Measurements from ENCODE around the gene GLB1L. TPM values are rescaled to one million over a fixed set of nuclear protein-coding genes. Genes with fewer than 3 reads are reported as not detected.

Gene GLB1L
- total RNA-seq, 2 donors from 2014 or later = 4.2 to 4.5 TPM

DNA sequence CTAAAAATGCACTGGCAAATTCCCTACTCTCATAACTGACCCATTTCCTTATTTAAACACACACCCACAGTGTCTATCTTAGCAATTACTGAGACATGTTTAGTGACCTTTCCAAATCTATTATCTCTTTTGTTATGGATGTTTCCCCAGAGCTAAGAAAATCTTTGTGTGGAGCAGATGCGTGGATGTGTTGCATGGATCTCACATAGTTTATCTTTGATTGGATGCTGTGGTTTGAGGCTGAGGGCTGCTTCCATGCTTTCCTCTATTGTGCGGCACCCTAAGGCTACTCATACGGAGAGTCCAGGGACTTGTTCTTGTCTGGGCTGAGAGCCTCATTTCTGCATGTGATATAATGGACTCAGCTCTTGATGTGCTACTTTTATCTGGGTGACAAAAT, 10.9 kb downstream of the GLB1L start:
- no peak for ATAC-seq

GRCh38 chr2:219230059-219230540, 15.1 kb downstream of the GLB1L start:
- intact Hi-C loops (cut with DNase I, micrococcal nuclease) = no loop called here
- peak; percentile 68 for ATAC-seq

More for the DNA sequence above, 10.9 kb downstream of the GLB1L start:
- no peak for DNase-seq
- intact Hi-C loops (cut with DNase I, micrococcal nuclease) = no loop called here

DNA sequence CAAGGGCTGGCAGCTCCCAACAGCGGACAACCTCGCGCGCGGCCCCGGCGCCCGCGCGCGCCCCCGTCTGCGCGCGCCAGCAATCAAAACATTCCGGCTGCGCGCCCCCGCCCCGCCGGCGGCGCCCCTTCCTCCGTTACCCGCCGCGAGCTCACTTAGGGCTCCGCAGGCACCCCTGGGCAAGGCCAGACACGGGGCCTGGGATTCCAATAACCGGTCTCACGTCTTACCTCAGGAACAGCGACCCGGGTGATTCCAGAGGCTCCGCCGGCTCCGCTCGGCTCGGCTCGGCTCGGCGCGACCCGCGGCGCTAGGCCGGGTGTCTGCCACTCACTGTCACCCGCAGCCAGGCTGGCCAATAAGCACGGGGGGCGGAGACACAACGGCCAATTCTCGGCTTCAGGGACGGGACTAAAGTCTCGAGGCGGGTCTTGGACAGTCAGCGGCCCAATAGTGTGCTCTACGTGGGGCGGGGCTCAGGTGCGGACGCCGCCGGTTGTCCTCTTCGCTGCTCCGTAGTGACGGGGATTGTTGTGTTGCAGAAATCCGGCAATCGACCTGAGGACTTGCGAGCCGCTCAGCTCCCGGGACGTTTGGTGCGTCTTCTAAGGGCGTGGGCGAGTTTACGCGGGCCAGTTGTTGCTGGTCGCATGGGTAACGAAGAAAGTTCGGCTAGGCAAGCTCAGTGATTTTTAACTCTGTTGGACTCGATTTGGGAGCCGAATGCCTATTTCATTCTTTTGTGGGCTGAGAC, 15.8 kb downstream of the GLB1L start, which contains the start of the genes ANKZF1 and ATG9A:
Gene ANKZF1, plus strand, starts transcription at position 502 of the 754 bp plus-strand sequence. CDS start 452 bp downstream, outside the sequence.
Gene ATG9A, minus strand, starts transcription at position 332 of the 754 bp plus-strand sequence. CDS start 1,612 bp downstream, outside the sequence.
- DNase-seq (peak; percentile 98 to 99), ATAC-seq (peak; percentile 93)
- intact Hi-C loops (cut with DNase I, micrococcal nuclease) = no loop called here

More at GRCh38 chr2:219230059-219230540, 15.1 kb downstream of the GLB1L start:
- peak; percentile 66 to 75 for DNase-seq

DNA sequence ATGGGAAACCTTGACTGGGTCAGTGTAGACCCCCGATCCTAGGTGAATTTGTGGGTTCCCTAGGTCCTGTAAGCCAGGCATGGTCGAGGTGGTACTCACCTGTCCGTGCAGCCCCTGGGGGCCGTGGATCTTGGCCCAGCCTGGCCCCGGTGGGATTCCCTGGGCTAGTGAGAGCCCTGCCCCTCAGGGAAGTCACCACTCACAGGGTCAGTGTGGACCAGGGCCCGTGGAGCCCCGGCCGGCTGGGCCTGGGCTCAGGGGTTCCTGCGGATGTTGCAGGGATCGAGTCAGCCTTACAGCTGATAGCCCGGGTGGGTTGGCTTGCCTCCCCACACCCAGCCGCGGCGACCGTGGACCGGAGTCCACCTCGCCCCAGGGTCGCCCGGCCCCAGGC, 16.3 kb downstream of the GLB1L start:
- DNase-seq = no peak
- intact Hi-C loops (cut with DNase I, micrococcal nuclease) = no loop called here
- ATAC-seq = no peak

GRCh38 chr2:219228041-219228910, 17.0 kb downstream of the GLB1L start:
- ATAC-seq (no peak), DNase-seq (no peak)

GRCh38 chr2:219225350-219225749, 19.9 kb downstream of the GLB1L start:
- intact Hi-C loops (cut with DNase I, micrococcal nuclease) = no loop called here
- DNase-seq (no peak), ATAC-seq (no peak)

More at GRCh38 chr2:219228041-219228910, 17.0 kb downstream of the GLB1L start:
- intact Hi-C loops (cut with DNase I, micrococcal nuclease) = no loop called here

- intact Hi-C loops (cut with DNase I, micrococcal nuclease) = no loop called here
- DNase-seq (no peak), ATAC-seq (no peak)
These were observed 21.2 kb downstream of the GLB1L start for GRCh38 chr2:219223831-219224610.

DNA sequence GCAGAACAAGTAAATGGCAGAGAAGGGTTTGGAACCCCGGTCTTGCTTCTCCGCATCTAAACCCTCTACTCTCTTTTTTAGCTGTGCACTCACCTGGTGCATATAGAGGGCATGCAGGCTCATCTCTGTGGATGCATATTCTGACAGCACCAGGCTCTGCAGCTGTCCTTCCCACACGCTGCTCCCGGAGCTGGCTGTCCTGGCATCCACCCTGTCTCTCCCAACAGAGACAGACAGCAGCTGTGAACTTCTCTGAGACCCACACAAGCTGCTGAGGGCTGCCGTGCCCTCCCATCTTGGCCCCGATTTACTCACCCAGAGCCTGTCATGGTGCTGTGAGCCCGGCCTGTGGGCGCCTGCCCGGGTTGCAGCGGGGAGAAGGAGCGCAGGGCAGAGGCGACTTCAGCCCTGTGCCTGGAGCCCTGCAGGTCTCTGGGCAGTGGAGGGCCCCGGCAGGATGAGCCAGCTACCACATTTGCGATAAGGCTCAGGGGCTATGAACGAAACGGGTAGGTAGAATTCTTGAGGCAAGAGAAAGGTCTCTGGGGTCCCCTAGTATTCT, 23.2 kb downstream of the GLB1L start:
- ATAC-seq (no peak), DNase-seq (no peak)
- intact Hi-C loops (cut with DNase I, micrococcal nuclease) = no loop called here

- ATAC-seq (no peak), DNase-seq (no peak)
- intact Hi-C loops (cut with DNase I, micrococcal nuclease) = no loop called here
These were observed 24.4 kb downstream of the GLB1L start for GRCh38 chr2:219220652-219221402.

DNA sequence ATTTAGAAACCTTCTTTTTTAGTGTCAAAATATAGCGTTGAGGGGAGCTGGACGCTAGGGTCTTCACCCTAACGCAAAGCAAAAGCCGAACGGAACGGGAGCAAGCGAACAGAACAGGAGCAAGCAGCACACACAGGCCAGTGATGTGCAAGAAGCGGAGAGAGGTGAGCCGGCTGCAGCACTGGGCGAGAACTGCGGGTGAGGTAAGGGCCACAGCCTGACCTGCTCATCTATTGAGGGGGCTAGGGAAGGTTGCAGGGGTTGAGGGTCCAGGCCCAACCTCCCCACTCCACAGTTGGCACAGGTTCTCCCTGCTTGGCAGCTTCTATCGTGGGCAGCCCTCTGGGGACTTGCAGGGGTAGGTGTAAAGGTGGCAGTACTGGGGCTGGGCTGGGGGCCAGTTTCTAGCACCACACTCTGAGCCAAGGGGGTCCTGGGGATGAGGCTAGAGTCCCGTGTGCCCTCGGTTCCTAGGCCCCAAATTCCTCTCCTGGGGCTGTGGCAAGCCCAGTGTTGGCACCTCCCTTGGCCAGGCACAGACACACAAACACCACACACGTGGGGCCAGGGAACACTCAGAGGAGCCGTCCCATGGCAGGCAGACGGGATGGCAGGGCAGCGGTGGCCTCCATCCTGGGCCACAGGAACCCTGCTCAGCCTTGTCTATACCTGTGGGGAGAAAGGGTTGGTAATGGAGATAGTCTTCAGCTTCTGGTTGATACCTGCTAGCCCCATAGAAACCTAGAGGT, 25.3 kb downstream of the GLB1L start:
- intact Hi-C loops (cut with DNase I, micrococcal nuclease) = no loop called here
- ATAC-seq = no peak

DNA sequence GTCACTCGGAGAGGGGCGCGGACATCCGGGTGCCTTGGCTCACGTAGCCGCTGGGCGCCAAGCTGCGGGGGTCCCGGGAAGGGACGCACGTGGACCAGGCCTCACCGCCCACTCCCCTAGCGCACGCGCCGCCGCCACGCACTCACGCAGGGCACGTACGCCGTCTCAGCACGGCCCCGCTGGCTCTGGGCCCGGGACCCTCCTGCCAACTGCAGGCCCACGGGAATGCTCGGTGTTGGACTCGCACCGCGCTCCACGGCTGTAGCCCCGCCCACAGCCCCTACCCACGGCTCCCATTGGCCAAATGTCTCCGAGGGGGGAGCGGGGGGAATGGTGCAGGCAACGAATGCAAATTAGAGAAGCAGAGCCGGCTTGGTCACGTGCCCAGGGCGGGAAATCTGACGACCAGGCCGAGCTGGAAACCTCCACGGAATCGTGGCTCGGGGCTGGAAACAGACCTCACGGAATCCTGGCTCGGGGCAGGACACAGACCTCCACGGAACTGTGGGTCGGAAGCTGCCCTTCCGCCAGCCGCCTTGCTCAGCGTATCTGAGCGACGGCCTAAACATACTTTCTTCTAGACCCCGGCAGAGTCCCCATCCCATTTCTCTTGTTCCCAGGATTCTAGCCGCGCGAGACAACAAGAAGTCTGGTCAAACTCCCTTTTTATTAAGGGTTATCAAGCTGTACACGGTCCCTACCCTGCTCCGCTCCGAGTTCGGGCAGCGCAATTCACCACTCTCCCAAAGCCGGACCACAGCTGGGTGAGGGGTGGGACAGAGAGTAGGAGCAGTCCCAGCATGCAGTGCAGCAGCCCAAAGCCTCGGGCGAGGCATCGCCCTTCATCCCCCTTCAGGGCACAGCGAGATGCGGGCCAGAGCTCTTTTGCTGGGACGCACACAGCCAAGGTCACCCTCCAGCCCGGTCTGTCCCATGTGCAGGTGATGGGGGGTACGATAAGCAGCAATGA, 26.2 kb downstream of the GLB1L start, which contains the start of gene ABCB6:
Gene ABCB6, minus strand, starts transcription at position 227 of the 970 bp plus-strand sequence. CDS start 285 bp downstream, outside the sequence.
- intact Hi-C loops (cut with DNase I, micrococcal nuclease) = no loop called here
- DNase-seq (peak; percentile 96), ATAC-seq (peak; percentile 81)

More for the DNA sequence above, 25.3 kb downstream of the GLB1L start:
- DNase-seq = no peak

- ATAC-seq = peak; percentile 61
- DNase-seq = peak; percentile 70 to 78
- intact Hi-C loops (cut with DNase I, micrococcal nuclease) = no loop called here
These were observed 27.0 kb downstream of the GLB1L start for GRCh38 chr2:219218217-219218731.

GRCh38 chr2:219216535-219216915, 28.7 kb downstream of the GLB1L start:
- intact Hi-C loops (cut with DNase I, micrococcal nuclease) = no loop called here
- ATAC-seq = no peak
- no peak for DNase-seq

DNA sequence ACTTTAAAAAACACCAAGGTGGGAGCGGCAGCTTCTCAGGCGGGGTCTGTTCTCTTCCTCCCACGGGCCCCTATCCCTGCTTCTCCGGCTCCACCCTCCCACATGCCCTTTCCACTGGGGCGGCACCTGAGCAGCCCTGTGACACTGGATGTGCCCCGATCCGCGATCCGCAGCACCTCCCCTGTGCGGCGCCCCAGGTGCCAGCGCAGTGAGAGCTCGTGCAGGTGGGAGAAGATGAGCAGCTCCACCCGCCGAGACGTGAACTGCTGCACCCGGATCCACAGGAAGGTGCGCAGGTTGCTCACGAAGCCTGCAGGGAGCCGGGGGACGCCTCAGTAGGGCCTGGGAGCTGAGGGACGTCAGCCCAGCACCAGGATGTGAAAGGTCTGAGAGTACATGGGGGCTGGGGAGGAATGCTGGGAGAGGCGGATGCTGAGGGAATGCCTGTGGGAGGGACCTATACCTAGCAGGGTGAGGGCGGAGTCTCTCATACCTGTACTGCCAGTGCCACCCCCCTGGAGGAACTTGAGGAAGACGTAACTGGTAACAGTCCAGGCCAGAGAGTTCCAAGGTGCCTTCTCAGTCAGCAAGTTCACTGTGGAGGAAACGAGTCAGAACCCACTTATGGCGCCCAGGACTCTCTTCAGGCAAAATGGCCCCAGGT, 29.2 kb downstream of the GLB1L start:
- DNase-seq = no peak
- intact Hi-C loops (cut with DNase I, micrococcal nuclease) = no loop called here
- no peak for ATAC-seq

DNA sequence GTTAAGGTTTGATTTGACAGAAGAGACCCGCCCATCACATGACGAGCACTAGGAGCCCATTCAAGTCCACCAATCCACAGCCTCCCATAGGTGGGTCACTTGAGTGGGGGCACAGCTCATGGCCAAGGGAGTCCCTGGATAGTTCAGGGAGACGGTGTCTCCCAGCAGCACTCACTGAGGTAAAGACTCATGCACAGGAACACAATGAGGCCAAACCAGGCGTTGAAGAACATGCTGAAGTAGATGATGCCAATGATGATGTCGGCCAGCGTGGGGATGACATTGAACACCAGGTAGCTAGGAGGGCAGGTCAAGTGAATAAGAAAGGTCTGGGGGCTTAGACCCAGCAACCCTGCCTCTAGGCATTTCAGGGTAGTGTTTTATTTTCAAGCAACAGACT, 30.5 kb downstream of the GLB1L start:
- ATAC-seq = no peak
- DNase-seq = no peak
- intact Hi-C loops (cut with DNase I, micrococcal nuclease) = no loop called here

Data from left colon (tissue), 2 donors.